HS-5 (cell line): ENCODE measurements around the gene UBR3.

Experiments used
- DNase-seq: peaks from one replicate; pipeline ENCODE4 v3.0.0-alpha.2; 2012; ENCODE audit warnings: low read depth

Gene UBR3

GRCh38 chr2:170005702-170006101 lies 178.4 kb downstream of the UBR3 start:
- no peak for DNase-seq

GRCh38 chr2:170006587-170007325 lies 179.5 kb downstream of the UBR3 start:
- no peak for DNase-seq

GRCh38 chr2:170009209-170009608 lies 182.0 kb downstream of the UBR3 start:
- no peak for DNase-seq

GRCh38 chr2:170012773-170013172 lies 185.5 kb downstream of the UBR3 start:
- DNase-seq = no peak

GRCh38 chr2:170013802-170014551 lies 186.7 kb downstream of the UBR3 start:
- no peak for DNase-seq

- no peak for DNase-seq
Measured at GRCh38 chr2:170014769-170015168, 187.5 kb downstream of the UBR3 start.

GRCh38 chr2:170017860-170018532 lies 190.7 kb downstream of the UBR3 start:
- DNase-seq = no peak

- DNase-seq = no peak
Measured at GRCh38 chr2:170019060-170019805, 192.0 kb downstream of the UBR3 start.

GRCh38 chr2:170020777-170021176 lies 193.5 kb downstream of the UBR3 start:
- no peak for DNase-seq

GRCh38 chr2:170022692-170023091 lies 195.4 kb downstream of the UBR3 start:
- DNase-seq = peak; percentile 77

- DNase-seq = no peak
Measured at GRCh38 chr2:170024721-170025120, 197.5 kb downstream of the UBR3 start.

GRCh38 chr2:170025223-170025622 lies 198.0 kb downstream of the UBR3 start:
- no peak for DNase-seq

GRCh38 chr2:170026361-170026760 lies 199.1 kb downstream of the UBR3 start:
- no peak for DNase-seq

GRCh38 chr2:170029551-170029950 lies 202.3 kb downstream of the UBR3 start:
- no peak for DNase-seq

GRCh38 chr2:170030040-170030439 lies 202.8 kb downstream of the UBR3 start:
- no peak for DNase-seq

GRCh38 chr2:170031288-170031687 lies 204.0 kb downstream of the UBR3 start:
- DNase-seq = no peak

- no peak for DNase-seq
Measured at GRCh38 chr2:170034596-170034995, 207.3 kb downstream of the UBR3 start.

GRCh38 chr2:170038734-170039133 lies 211.5 kb downstream of the UBR3 start:
- no peak for DNase-seq

- DNase-seq = no peak
Measured at GRCh38 chr2:170039401-170040172, 212.3 kb downstream of the UBR3 start.

GRCh38 chr2:170044751-170045478 lies 217.7 kb downstream of the UBR3 start:
- no peak for DNase-seq
